Activated CD4-positive, alpha-beta T cell treated with anti-CD3 and anti-CD28 coated beads for 48 hours (primary cell): Measurements from ENCODE around the gene TNFAIP3.

Experiments
- DNase-seq: peaks from one replicate; pipeline ENCODE4 v3.0.0-alpha.2; 2020

Gene TNFAIP3

DNA sequence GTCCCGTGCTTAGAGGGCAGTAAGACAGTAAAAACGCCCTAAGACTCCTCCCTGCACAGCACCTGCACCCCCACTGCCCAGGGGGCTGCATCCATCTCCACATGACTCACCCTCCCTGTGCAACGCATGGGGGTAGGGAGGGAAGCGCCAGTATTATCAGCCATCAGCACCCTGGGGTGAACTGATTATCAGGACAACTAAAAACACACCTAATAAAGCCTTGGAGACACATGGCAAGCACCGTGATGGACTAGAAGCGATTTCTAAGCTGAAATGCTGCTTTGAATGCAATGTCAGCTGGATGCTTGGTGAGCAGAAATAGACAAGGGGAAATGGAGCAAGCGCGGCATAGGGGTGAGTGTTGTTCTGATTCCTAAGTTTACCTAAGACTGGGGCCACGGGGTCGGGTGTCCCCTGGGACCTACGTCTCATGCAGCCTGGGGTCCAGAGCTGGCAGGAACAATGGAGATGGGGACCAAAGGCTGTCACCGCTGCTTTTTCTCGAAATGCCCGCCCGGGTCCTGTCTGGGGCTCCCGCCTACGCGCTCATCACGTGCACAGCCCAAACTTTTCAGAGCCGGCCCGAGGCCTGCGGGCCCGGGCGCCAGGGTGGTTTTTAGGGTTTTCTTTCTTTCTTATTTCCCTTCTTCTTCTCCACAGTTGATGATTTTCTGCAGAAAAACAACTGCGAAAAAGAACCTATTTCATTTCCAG, 702 bp upstream of the TNFAIP3 start:
- no peak for DNase-seq

- peak; percentile 49 for DNase-seq
Measured at GRCh38 chr6:137867685-137868509, 838 bp downstream of the TNFAIP3 start.

- no peak for DNase-seq
Measured at GRCh38 chr6:137868721-137869548, 1.9 kb downstream of the TNFAIP3 start.

- no peak for DNase-seq
Measured at GRCh38 chr6:137869549-137870307, 2.7 kb downstream of the TNFAIP3 start.

DNA sequence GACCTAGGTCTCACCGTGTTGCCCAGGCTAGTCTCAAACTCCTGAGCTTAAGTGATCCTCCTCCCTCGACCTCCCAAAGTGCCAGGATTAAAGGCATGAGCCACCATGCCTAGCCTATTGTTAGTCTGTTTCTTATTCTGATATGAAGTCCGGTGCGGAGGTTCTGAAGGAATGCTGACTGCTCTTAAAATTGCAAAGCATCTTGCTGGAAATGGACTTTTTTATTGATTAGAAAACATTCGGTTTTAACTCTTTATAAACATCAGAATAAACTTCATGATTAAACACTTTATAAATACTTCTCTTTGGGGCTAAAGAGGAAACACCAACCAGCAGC, 3.2 kb downstream of the TNFAIP3 start:
- DNase-seq, result no peak

GRCh38 chr6:137870744-137871247, 3.7 kb downstream of the TNFAIP3 start:
- peak; percentile 64 for DNase-seq

DNA sequence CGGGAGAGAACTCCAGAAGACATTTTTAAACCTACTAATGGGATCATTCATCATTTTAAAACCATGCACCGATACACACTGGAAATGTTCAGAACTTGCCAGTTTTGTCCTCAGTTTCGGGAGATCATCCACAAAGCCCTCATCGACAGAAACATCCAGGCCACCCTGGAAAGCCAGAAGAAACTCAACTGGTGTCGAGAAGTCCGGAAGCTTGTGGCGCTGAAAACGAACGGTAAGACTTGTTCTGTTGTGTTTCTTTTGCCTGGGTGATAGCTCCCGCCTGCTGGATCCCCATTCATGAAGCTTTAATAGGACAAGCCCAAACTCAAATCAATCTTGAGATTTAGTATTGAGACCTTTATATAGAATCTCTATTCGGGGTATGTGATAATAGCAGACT, 4.2 kb downstream of the TNFAIP3 start:
- no peak for DNase-seq

DNA sequence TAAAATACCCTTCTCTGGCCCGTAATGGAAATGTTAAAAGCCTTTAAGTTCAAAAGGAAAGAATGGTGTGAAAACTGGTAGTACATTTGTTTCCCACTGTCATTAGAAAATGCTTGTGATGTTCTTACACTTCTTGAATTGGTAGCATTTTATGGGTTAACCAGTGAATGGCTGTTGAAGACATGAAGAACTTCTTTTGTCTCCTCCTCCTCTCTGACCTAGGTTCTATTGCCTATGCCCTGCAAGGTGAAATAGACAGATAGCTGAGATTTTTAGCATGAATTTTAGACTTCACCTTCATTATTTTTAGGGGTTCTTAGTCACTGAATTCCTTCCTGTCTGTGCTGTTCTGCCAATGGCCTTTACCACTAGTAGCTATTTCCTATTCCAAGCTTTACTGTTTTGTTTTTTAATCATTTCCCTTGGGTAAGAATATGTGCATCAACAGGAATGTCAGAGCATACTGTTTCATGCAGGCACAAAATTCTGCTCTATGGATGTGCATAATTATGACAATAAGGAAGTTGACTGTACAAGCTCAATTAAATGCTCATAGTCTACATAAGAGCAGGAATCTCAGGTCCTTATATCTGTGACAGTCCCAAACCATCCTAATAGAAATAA, 4.9 kb downstream of the TNFAIP3 start:
- no peak for DNase-seq

DNA sequence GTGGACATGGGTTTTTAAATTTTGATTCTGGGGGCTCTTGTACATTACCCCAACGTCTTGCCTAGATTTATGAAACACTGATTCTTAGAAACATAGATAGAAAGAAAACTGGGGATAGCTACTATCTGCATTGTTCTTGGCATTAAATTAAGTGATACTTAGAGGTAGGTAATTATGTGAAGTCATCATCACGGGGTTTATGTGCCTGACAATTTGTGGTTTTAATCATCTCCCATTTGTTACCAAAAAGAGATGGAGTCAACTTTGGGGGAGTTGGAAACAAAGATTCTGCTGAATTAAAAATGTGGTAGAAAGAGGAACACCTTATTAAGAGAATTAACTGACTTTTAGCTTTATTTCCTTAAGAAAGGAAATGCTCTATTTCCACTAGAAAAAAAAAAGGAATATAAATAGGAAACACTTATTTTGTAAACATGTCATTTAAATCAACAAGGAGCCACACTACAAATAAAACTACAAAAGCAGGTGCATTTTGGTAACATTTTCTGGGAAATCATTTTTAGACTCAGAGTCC, 5.6 kb downstream of the TNFAIP3 start:
- no peak for DNase-seq

DNA sequence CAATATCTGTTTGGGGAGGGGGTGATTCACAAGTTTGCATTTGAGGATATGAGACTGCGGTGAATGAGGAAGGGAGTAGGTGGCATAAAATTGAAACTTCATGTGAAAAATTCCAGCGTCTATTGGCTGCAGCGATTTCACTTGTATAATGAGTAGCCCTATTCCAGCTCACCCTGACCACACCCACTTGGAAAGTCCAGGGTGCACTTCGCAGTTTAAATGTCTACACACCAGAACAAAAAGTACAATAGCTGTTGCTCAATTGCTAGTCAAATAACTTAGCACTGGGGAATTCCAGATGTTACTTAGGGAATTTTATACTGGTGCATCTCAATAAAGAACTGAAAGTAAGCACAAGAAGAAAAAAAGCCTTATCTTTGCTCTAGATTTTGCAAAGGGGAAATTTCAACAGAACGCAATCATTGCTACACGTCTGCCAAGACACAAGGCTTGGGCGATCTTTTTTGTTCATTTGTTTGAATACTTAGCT, 6.3 kb downstream of the TNFAIP3 start:
- DNase-seq, result peak; percentile 89

GRCh38 chr6:137874204-137875057, 7.4 kb downstream of the TNFAIP3 start:
- DNase-seq, result no peak

- DNase-seq, result no peak
Measured at GRCh38 chr6:137875058-137875520, 8.0 kb downstream of the TNFAIP3 start.

DNA sequence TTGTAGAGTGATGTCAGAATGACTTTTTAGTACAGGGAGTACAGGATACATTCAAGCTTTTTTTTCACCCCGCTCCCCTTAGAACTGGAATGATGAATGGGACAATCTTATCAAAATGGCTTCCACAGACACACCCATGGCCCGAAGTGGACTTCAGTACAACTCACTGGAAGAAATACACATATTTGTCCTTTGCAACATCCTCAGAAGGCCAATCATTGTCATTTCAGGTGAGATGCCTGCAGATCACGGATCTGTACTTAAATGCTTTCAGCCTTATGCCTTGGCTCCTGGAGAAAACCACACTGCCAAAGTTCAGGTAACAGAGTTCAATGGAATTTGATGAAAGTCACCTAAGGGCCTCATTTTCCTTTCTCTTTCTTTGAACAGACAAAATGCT, 8.5 kb downstream of the TNFAIP3 start:
- no peak for DNase-seq

- DNase-seq, result no peak
Measured at GRCh38 chr6:137876547-137876946, 9.5 kb downstream of the TNFAIP3 start.

DNA sequence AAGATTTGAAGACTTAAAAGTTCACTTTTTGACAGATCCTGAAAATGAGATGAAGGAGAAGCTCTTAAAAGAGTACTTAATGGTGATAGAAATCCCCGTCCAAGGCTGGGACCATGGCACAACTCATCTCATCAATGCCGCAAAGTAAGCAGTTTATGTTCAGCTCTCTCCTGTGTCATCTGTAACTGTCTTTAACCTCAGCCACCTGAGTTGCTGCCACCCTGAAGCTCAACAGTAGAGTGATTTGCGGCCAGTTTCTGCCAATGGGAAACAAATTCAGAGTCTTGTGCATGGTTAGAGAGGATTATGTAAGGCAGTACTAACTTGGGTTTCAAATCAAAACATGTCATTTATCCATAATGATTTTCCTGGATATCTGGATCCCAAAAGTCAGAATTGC, 10.1 kb downstream of the TNFAIP3 start:
- no peak for DNase-seq

DNA sequence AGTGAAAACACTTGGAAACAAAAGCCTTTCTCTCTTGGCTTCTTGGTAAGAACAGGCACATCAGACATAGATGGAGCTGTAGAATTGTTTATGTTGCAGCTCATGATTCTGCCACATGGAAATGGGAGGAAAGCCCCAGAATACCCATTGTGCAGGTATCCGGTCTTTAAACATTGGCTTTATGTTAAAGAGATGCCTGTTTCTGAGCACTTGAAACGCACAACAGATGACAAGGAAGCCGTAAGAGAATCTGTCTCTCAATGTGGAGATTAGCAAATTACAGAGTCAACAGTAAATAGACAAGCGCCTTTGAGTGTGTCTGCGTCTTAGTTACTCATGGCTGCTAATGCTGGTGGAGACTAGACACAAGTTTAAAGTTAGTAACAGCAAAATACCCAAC, 10.5 kb downstream of the TNFAIP3 start:
- no peak for DNase-seq

DNA sequence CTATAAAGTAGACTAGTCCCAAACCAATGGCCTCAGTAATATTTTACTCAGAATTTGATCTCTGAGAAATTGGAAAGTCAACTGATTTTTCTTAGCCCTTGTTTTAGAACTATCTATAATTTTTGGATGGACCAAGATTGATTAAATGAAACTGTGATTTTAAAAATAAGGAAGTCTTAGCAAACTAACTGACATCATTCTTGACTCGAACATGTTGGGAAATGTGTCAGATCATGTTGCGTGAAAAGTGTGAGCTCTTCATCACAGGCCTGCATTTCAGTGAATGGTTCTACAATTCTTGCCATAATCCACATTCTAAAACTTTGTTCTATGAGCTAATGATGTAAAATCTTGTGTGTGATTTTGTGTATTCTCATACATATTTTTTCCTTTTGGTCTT, 11.0 kb downstream of the TNFAIP3 start:
- DNase-seq, result no peak

DNA sequence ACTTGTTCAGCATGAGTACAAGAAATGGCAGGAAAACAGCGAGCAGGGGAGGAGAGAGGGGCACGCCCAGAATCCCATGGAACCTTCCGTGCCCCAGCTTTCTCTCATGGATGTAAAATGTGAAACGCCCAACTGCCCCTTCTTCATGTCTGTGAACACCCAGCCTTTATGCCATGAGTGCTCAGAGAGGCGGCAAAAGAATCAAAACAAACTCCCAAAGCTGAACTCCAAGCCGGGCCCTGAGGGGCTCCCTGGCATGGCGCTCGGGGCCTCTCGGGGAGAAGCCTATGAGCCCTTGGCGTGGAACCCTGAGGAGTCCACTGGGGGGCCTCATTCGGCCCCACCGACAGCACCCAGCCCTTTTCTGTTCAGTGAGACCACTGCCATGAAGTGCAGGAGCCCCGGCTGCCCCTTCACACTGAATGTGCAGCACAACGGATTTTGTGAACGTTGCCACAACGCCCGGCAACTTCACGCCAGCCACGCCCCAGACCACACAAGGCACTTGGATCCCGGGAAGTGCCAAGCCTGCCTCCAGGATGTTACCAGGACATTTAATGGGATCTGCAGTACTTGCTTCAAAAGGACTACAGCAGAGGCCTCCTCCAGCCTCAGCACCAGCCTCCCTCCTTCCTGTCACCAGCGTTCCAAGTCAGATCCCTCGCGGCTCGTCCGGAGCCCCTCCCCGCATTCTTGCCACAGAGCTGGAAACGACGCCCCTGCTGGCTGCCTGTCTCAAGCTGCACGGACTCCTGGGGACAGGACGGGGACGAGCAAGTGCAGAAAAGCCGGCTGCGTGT, 11.6 kb downstream of the TNFAIP3 start:
- no peak for DNase-seq

DNA sequence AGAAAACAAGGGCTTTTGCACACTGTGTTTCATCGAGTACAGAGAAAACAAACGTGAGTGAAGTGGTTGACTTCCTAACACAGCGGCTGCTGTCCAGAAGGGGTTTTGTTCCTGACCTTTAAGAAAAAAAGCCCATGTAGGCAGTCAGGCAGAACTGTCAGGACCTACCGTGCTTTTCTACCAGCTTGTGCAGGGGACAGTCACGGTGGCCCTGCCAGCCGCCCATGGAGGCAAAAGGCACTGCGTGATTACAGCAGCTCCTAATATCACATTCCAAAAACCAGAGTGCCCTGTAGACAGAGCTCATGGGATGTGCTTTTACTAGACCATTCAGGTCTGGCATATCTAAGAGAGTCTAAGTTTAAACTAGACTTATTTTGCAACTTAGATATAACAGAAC, 12.2 kb downstream of the TNFAIP3 start:
- DNase-seq, result no peak
